Keratinocyte (primary cell): Measurements from ENCODE around the gene PITX1. TPM values are rescaled to one million over a fixed set of nuclear protein-coding genes. Genes with fewer than 3 reads are reported as not detected.

Experiments used
- DNase-seq: peaks from one replicate; pipeline ENCODE4 v3.0.0-alpha.2; 2011; ENCODE audit warnings: low read depth, missing footprints, low spot score
- FAIRE-seq: peaks from 2 replicates; lab custom pipeline; 2011; peaks lifted over from hg19 to GRCh38; lab: Jason Lieb, UNC
- H2AFZ ChIP-seq: 2 replicates; pipeline ENCODE4 v1.6.0; 2012; ENCODE audit warnings: low read length, control low read depth, inconsistent platforms; ENCODE audit not compliant: control insufficient read depth
- H3K27ac ChIP-seq: 2 replicates; pipeline ENCODE4 v1.5.1; 2011; ENCODE audit warnings: low read length; ENCODE audit not compliant: control insufficient read depth, insufficient read depth
- H3K27me3 ChIP-seq: 3 replicates; pipeline ENCODE4 v1.6.0; 2011; ENCODE audit warnings: low read length; ENCODE audit not compliant: control insufficient read depth, insufficient read depth; ENCODE audit errors: extremely low read depth
- H3K36me3 ChIP-seq, 2 experiments: 2 replicates in 1 of 2; 3 replicates in 1 of 2; pipeline ENCODE4 v1.5.1; 2011; ENCODE audit warnings: low read length in 2 of 2, mild to moderate bottlenecking in 1 of 2; ENCODE audit not compliant: control insufficient read depth in 2 of 2, insufficient read depth in 2 of 2; ENCODE audit errors: extremely low read depth in 1 of 2
- H3K4me1 ChIP-seq: 3 replicates; pipeline ENCODE4 v1.5.1; 2011; ENCODE audit warnings: low read length; ENCODE audit not compliant: control insufficient read depth, insufficient read depth; ENCODE audit errors: extremely low read depth
- H3K4me2 ChIP-seq: 3 replicates; pipeline ENCODE4 v1.6.0; 2011; ENCODE audit warnings: low read depth, low read length; ENCODE audit not compliant: control insufficient read depth, insufficient read depth; ENCODE audit errors: extremely low read depth
- H3K4me3 ChIP-seq, 3 experiments: fragments of 200-600 bp in 1 of 3; sonication (generic) in 1 of 3; 2 replicates in 2 of 3; 3 replicates in 1 of 3; pipeline ENCODE4 v1.5.1; 2011 to 2016; ENCODE audit warnings: low read length in 3 of 3, mild to moderate bottlenecking in 3 of 3, control low read depth in 2 of 3, inconsistent platforms in 1 of 3, low read depth in 1 of 3, mixed read lengths in 1 of 3, mixed run types in 1 of 3, moderate library complexity in 1 of 3; ENCODE audit not compliant: control insufficient read depth in 2 of 3, insufficient read depth in 2 of 3; ENCODE audit errors: extremely low read depth in 1 of 3
- H3K79me2 ChIP-seq: 2 replicates; pipeline ENCODE4 v1.6.0; 2012; ENCODE audit warnings: low read length; ENCODE audit not compliant: control insufficient read depth, insufficient read depth
- H3K9ac ChIP-seq: 3 replicates; pipeline ENCODE4 v1.6.0; 2011; ENCODE audit warnings: low read length; ENCODE audit not compliant: control insufficient read depth, insufficient read depth; ENCODE audit errors: extremely low read depth
- H3K9me1 ChIP-seq: 3 replicates; pipeline ENCODE4 v1.6.0; 2011; ENCODE audit warnings: low read length; ENCODE audit not compliant: control insufficient read depth, insufficient read depth; ENCODE audit errors: extremely low read depth
- H3K9me3 ChIP-seq: 2 replicates; pipeline ENCODE4 v1.5.1; 2012; ENCODE audit warnings: low read depth, low read length; ENCODE audit not compliant: control insufficient read depth
- H4K20me1 ChIP-seq: 3 replicates; pipeline ENCODE4 v1.6.0; 2011; ENCODE audit warnings: low read length; ENCODE audit not compliant: control insufficient read depth, insufficient read depth; ENCODE audit errors: extremely low read depth
- EZH2 ChIP-seq: IDR thresholded peaks from one replicate; pipeline ENCODE4 v1.6.1; 2012; ENCODE audit warnings: inconsistent platforms, mild to moderate bottlenecking, low read length, moderate library complexity
- dilution Hi-C: fragments of 300-500 bp; cut with MboI; formaldehyde crosslinking; loops from one replicate; pipeline ENCODE4 v1.7.0; 2020; ENCODE audit warnings: low sequenced_read_pairs; ENCODE audit not compliant: extremely low pct_ligation_motif_present
- polyA plus RNA-seq, 5 experiments: library from polyadenylated mRNA; depleted of rRNA in 3 of 5; stranded (reverse) in 3 of 5; stranded (forward) in 1 of 5; unstranded in 1 of 5; fragments of >200 nt; gene quantifications; 1 replicate in 1 of 5; 2 replicates in 3 of 5; 3 replicates in 1 of 5; pipeline versions ENCODE4 v1.2.1 to v1.2.3, GENCODE V29; 2011 to 2012; ENCODE audit warnings: missing spikeins in 2 of 5, low read depth in 1 of 5, low replicate concordance in 1 of 5
- TF ChIP-seq, protein P1 (sequence below), 3 experiments: IDR thresholded peaks in 1 of 3; conservative IDR thresholded peaks in 1 of 3; optimal IDR thresholded peaks in 1 of 3; 2 replicates in 2 of 3; 3 replicates in 1 of 3; pipeline versions ENCODE3 to v1.5.1; 2011; ENCODE audit warnings: low read length in 3 of 3, mild to moderate bottlenecking in 3 of 3, moderate library complexity in 2 of 3, control low read depth in 1 of 3, inconsistent platforms in 1 of 3; ENCODE audit not compliant: insufficient read depth in 2 of 3; ENCODE audit errors: extremely low read depth in 1 of 3

The PITX1 gene
- polyA plus RNA-seq, 1 donor (not counting 4 experiments of a cell fraction or from before 2014, with no cell fraction given) = 0.73 TPM

DNA sequence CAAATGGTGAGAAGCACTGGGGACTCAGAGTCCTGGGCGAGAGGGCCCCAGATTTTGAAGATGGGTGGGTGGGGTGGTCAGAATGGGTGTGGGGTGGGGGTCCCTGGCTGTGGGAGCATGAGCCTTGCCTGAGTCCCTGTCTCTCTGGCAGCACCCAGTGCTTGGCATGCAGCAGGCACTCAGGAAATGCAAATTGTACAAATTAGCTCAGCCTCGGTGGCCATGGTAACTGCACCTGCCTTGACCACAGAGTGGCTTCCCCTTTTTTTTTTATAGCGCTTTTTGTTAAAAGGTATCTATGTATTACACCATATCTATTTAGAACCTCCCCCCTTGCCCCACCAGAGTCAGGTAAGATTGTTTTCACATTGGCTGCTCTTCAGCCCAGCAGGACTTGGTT, 19.2 kb upstream of the PITX1 start:
- Histone ChIP-seq H2AFZ (no peak overlapping the region), H3K9ac (no peak overlapping the region), H3K27ac (no peak overlapping the region), H4K20me1 (no peaks in the 10 kb centered on the region), H3K4me2 (no peak overlapping the region), H3K9me3 (no peaks in the 10 kb centered on the region), H3K79me2 (no peaks in the 10 kb centered on the region), H3K4me1 (no peaks in the 10 kb centered on the region), H3K9me1 (no peaks in the 10 kb centered on the region), H3K36me3 (no peaks in the 10 kb centered on the region), H3K27me3 (peaks cover 80% of the 10 kb centered on the region), H3K4me3 (no peak overlapping the region)
- FAIRE-seq (no peak), DNase-seq (no peak)
- TF ChIP-seq, protein P1, sequence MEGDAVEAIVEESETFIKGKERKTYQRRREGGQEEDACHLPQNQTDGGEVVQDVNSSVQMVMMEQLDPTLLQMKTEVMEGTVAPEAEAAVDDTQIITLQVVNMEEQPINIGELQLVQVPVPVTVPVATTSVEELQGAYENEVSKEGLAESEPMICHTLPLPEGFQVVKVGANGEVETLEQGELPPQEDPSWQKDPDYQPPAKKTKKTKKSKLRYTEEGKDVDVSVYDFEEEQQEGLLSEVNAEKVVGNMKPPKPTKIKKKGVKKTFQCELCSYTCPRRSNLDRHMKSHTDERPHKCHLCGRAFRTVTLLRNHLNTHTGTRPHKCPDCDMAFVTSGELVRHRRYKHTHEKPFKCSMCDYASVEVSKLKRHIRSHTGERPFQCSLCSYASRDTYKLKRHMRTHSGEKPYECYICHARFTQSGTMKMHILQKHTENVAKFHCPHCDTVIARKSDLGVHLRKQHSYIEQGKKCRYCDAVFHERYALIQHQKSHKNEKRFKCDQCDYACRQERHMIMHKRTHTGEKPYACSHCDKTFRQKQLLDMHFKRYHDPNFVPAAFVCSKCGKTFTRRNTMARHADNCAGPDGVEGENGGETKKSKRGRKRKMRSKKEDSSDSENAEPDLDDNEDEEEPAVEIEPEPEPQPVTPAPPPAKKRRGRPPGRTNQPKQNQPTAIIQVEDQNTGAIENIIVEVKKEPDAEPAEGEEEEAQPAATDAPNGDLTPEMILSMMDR (optimal IDR thresholded peaks at IDR 0.05 in 1 of 3, IDR thresholded peaks at IDR 0.05 in 1 of 3, conservative IDR thresholded peaks at IDR 0.05 in 1 of 3; ENCODE audit: extremely low read depth in 1 of 3, insufficient read depth in 2 of 3, low read length in 3 of 3) = no peak
- no peak for TF ChIP-seq EZH2
- dilution Hi-C loops = no loop called here

DNA sequence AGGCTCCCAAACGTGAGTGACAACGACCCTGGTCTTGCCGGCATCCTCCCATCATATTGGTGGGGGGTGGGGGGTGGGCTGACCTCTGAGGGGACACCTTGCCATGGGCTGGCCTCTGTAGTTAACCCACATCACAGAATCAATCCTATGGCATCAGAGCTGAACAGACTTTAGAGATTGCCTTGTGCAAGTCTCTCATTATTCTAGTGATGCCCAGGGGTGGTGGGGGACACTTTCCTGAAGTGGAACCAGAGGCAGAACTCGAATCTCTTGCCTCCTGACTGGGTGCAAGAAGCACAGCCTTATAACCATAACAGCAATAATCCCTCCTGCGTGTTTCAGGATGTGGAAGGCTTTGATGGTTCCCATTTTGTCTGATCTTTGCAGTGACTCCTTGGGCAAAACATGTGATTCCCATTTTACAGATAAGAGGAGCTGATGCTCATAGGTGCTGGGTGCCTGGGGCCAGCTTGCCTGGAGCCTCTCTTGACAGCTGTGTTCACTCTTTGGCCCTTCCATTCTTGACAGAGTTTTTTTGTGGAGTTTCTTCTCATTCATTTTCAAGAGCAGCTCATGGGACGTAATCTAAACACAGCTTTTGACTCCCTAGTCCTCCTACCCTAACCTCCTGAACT, 18.6 kb upstream of the PITX1 start:
- no peak overlapping the region for H3K4me3 ChIP-seq
- FAIRE-seq = no peak
- dilution Hi-C loops = no loop called here
- no peaks in the 10 kb centered on the region for H4K20me1 ChIP-seq
- H3K4me1 ChIP-seq = no peaks in the 10 kb centered on the region
- no peaks in the 10 kb centered on the region for H3K79me2 ChIP-seq
- no peak for DNase-seq
- no peaks in the 10 kb centered on the region for H3K9me1 ChIP-seq
- no peak overlapping the region for H2AFZ ChIP-seq
- H3K9ac ChIP-seq = no peak overlapping the region
- H3K27ac ChIP-seq = no peak overlapping the region
- no peaks in the 10 kb centered on the region for H3K9me3 ChIP-seq
- H3K27me3 ChIP-seq = peaks cover 84% of the 10 kb centered on the region
- no peak overlapping the region for H3K4me2 ChIP-seq
- TF ChIP-seq EZH2 = no peak
- TF ChIP-seq, protein P1 (optimal IDR thresholded peaks at IDR 0.05 in 1 of 3, IDR thresholded peaks at IDR 0.05 in 1 of 3, conservative IDR thresholded peaks at IDR 0.05 in 1 of 3; ENCODE audit: extremely low read depth in 1 of 3, insufficient read depth in 2 of 3, low read length in 3 of 3) = no peak
- H3K36me3 ChIP-seq = no peaks in the 10 kb centered on the region
